K562 (cell line): Measurements from ENCODE around the gene PRSS8. TPM values are rescaled to one million over a fixed set of nuclear protein-coding genes. Genes with fewer than 3 reads are reported as not detected.

Experiments used
- ATAC-seq: fragments of 200-7000 bp; cut with Tn5 transposase; 3 replicates; pipeline ENCODE4 v1.9.1; 2020; ENCODE audit warnings: moderate library complexity
- BruUV-seq: library from RNA; stranded (reverse); fragments of 400-500 nt; replicated peaks from 2 replicates; lab custom pipeline; 2021; lab: Mats Ljungman, UMichigan
- CTCF ChIA-PET: fragments of 300-600 bp; formaldehyde crosslinking; extraction: SDS; loops from one replicate; lab custom pipeline; 2021; ENCODE audit warnings: low intra/inter-chr PET ratio; lab: Yijun Ruan, JAX
- POLR2A ChIA-PET: fragments of 300-600, 350-650 bp; sonication (Branson Sonifier 250); formaldehyde crosslinking; extraction: SDS; loops from one replicate; lab custom pipeline; 2021; ENCODE audit warnings: antibody characterized with exemption, inconsistent platforms; lab: Yijun Ruan, JAX
- DNase-seq, 4 experiments: peaks; one replicate each; pipeline versions ENCODE4 v3.0.0 to v3.0.0-alpha.2; 2011 to 2018; ENCODE audit warnings: low spot score in 3 of 4, mixed read lengths in 3 of 4; ENCODE audit errors: extremely low read depth in 1 of 4
- FAIRE-seq: peaks from 2 replicates; lab custom pipeline; 2011; peaks lifted over from hg19 to GRCh38; lab: Jason Lieb, UNC
- H2AFZ ChIP-seq: 2 replicates; pipeline ENCODE4 v1.6.0; 2011; ENCODE audit warnings: low read depth, low read length, control low read depth, inconsistent platforms
- H3K27ac ChIP-seq: fragments of 200-600 bp; 3 replicates; pipeline ENCODE4 v1.8.0; 2011; ENCODE audit warnings: low read depth, mild to moderate bottlenecking, control low read depth, inconsistent platforms, low read length, moderate library complexity, mixed read lengths; ENCODE audit errors: extremely low read depth
- H3K27me3 ChIP-seq, 2 experiments: fragments of 300-600 bp in 1 of 2; 2 replicates in 1 of 2; 3 replicates in 1 of 2; pipeline versions ENCODE4 v1.6.0 to v1.8.0; 2011; ENCODE audit warnings: inconsistent platforms in 2 of 2, low read length in 2 of 2, mild to moderate bottlenecking in 1 of 2, mixed read lengths in 1 of 2, moderate library complexity in 1 of 2; ENCODE audit not compliant: control insufficient read depth in 2 of 2, insufficient read depth in 2 of 2
- H3K36me3 ChIP-seq: fragments of 300-600 bp; 3 replicates; pipeline ENCODE4 v1.8.0; 2011; ENCODE audit warnings: mild to moderate bottlenecking, low read length, inconsistent platforms; ENCODE audit not compliant: control insufficient read depth, insufficient read depth
- H3K4me1 ChIP-seq, 2 experiments: fragments of 200-600 bp in 1 of 2; replicated peaks in 1 of 2; 2 replicates in 1 of 2; 3 replicates in 1 of 2; pipeline versions ENCODE4 v1.5.1 to v1.8.0; 2011; ENCODE audit warnings: inconsistent platforms in 2 of 2, low read length in 2 of 2, mild to moderate bottlenecking in 1 of 2, mixed read lengths in 1 of 2, moderate library complexity in 1 of 2; ENCODE audit not compliant: control insufficient read depth in 2 of 2, insufficient read depth in 2 of 2
- H3K4me2 ChIP-seq: 2 replicates; pipeline ENCODE4 v1.6.1; 2011; ENCODE audit warnings: low read length, control low read depth, inconsistent platforms, mixed read lengths; ENCODE audit not compliant: insufficient read depth
- H3K4me3 ChIP-seq: fragments of 200-600 bp; sonication (generic), shearing (Covaris generic); 2 replicates; pipeline ENCODE4 v1.5.1; 2016; ENCODE audit warnings: control low read depth, inconsistent platforms
- H3K79me2 ChIP-seq: fragments of 200-600 bp; 3 replicates; pipeline ENCODE4 v1.8.0; 2011; ENCODE audit warnings: low read length, inconsistent platforms; ENCODE audit not compliant: control insufficient read depth, insufficient read depth
- H3K9ac ChIP-seq, 2 experiments: 2 replicates each; pipeline versions ENCODE4 v1.6.0 to v1.6.1; 2011; ENCODE audit warnings: low read depth in 2 of 2, low read length in 2 of 2, control low read depth in 1 of 2, inconsistent platforms in 1 of 2, mild to moderate bottlenecking in 1 of 2, mixed read lengths in 1 of 2; ENCODE audit not compliant: insufficient read depth in 1 of 2
- H3K9me1 ChIP-seq: one replicate; pipeline ENCODE4 v1.6.0; 2011; ENCODE audit warnings: inconsistent platforms, mild to moderate bottlenecking, low read length, moderate library complexity; ENCODE audit not compliant: control insufficient read depth, insufficient read depth
- H3K9me3 ChIP-seq: replicated peaks from 2 replicates; pipeline ENCODE4 v1.5.1; 2011; ENCODE audit warnings: low read depth, low read length, inconsistent platforms; ENCODE audit not compliant: control insufficient read depth, insufficient read depth
- H4K20me1 ChIP-seq: replicated peaks from 2 replicates; pipeline ENCODE4 v1.6.1; 2011; ENCODE audit warnings: low read length, inconsistent platforms, mixed read lengths; ENCODE audit not compliant: control insufficient read depth, insufficient read depth
- BMI1 ChIP-seq: fragments of 150-350 bp; IDR thresholded peaks from 2 replicates; pipeline ENCODE4 v1.6.1; 2014; ENCODE audit warnings: low read length
- FIP1L1 ChIP-seq: fragments of 200-400 bp; formaldehyde crosslinking; IDR thresholded peaks from 2 replicates; pipeline ENCODE4 v1.6.1; 2018; ENCODE audit warnings: mild to moderate bottlenecking, low read depth, low read length; ENCODE audit not compliant: poor library complexity, severe bottlenecking
- FOXP1 ChIP-seq: sonication (generic); formaldehyde crosslinking; IDR thresholded peaks from 2 replicates; pipeline ENCODE4 v1.8.0; 2022; ENCODE audit warnings: mild to moderate bottlenecking, missing genetic modification reagents
- GATAD2A ChIP-seq: fragments of 450-650 bp; IDR thresholded peaks from 2 replicates; pipeline ENCODE4 v1.6.1; 2017
- POLR2G ChIP-seq: fragments of 200-400 bp; formaldehyde crosslinking; IDR thresholded peaks from 2 replicates; pipeline ENCODE4 v1.6.1; 2017; ENCODE audit warnings: low read depth, mild to moderate bottlenecking, antibody characterized with exemption, low read length, moderate library complexity
- PPARD ChIP-seq: fragments of 250-450 bp; sonication (Bioruptor Pico); IDR thresholded peaks from 2 replicates; pipeline ENCODE4 v1.8.0; 2022; ENCODE audit warnings: inconsistent platforms, mild to moderate bottlenecking, moderate library complexity
- SMARCB1 ChIP-seq: IDR thresholded peaks from 2 replicates; pipeline ENCODE4 v1.6.1; 2011; ENCODE audit warnings: improper control_type of control experiment, low read depth; ENCODE audit not compliant: insufficient read length
- TARDBP ChIP-seq: fragments of 450-650 bp; IDR thresholded peaks from 2 replicates; pipeline ENCODE4 v1.6.1; 2016
- ZNF780A ChIP-seq: fragments of 250-450 bp; sonication (Bioruptor Pico); IDR thresholded peaks from 2 replicates; pipeline ENCODE4 v1.5.0; 2021; ENCODE audit warnings: mild to moderate bottlenecking
- WGBS: fragments of 100-300 bp; shearing (Covaris generic); methylation state at CpG from one replicate; pipeline ENCODE4 v1.1.6; 2016; ENCODE audit warnings: low coverage, mixed read lengths; ENCODE audit not compliant: insufficient coverage; ENCODE audit errors: missing lambda C conversion rate; 5-methylcytosine and 5-hydroxymethylcytosine counted together
- in situ Hi-C: fragments of 300-500 bp; cut with MboI; formaldehyde crosslinking; loops from 4 replicates; pipeline ENCODE4 v1.15.0; 2018; ENCODE audit warnings: inconsistent platforms, mixed read lengths
- intact Hi-C: fragments of 100-400 bp; cut with micrococcal nuclease; formaldehyde crosslinking; loops from 2 replicates; pipeline ENCODE4 v1.14.2; 2022
- polyA plus RNA-seq, 8 experiments: library from polyadenylated mRNA; depleted of rRNA in 4 of 8; stranded (reverse) in 5 of 8; unstranded in 3 of 8; fragments of >200 nt; fragmentation: Nextera tagmentation in 2 of 8; fragmentation: Illumina TruSeq in 1 of 8; extraction: Ambion mirVana in 2 of 8; extraction: Trizol in 1 of 8; gene quantifications; 2 replicates each; pipeline versions ENCODE4 v1.2.1 to v1.2.3, GENCODE V29; 2011 to 2014; ENCODE audit warnings: inconsistent platforms in 1 of 8, missing spikeins in 1 of 8
- total RNA-seq, 7 experiments: library from RNA; depleted of rRNA in 6 of 7; stranded (reverse); fragments of >200 nt in 6 of 7; fragmentation: Illumina TruSeq in 2 of 7; extraction: Trizol in 2 of 7; gene quantifications; 2 replicates each; pipeline versions ENCODE4 v1.2.1 to v1.2.3, GENCODE V29; 2011 to 2021; ENCODE audit warnings: low replicate concordance in 1 of 7
- TF ChIP-seq, protein P1 (sequence below): fragments of 250-450 bp; sonication (Bioruptor Pico); IDR thresholded peaks from 2 replicates; pipeline ENCODE4 v1.5.0; 2021; ENCODE audit warnings: mild to moderate bottlenecking, moderate library complexity

PRSS8 gene
- total and polyA plus RNA-seq, 9 of the 15 experiments (the other 6 are each of a cell fraction or from before 2014, with no cell fraction given): 0.25 to 3.9 (median 1.3) TPM; not detected in 1

DNA sequence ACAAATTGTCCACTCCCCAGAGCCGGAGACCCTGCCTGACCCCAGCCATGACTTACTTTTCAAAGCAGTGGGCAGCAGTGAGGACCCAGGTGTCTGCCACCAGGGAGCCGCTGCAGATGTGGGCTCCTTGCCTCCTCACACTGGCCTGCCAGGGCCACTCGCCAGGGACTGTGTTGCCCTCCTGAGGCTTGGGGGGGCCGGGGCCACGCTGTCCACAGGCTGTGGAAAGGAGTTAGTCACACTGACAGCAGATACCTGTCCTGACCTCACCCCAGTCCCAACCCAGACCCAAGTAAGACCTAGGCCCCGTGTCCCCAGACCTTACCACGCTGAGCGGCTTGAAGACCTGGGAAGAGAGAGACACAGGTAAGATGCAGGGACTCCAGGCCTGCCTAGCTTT is 48.0 kb downstream of the PRSS8 start:
- H3K79me2 ChIP-seq: peaks cover 3% of the 10 kb centered on the region
- no peak for FAIRE-seq
- 85% methylated on average over 8 of the region's 8 CpGs for WGBS
- peaks cover 51% of the 10 kb centered on the region; the same call in 2 of the 3 replicates for H3K36me3 ChIP-seq
- CTCF ChIA-PET: no interaction called here
- H3K27ac ChIP-seq: no peak overlapping the region
- no peaks in the 10 kb centered on the region for H3K9me1 ChIP-seq
- no peak overlapping the region for H2AFZ ChIP-seq
- H3K9ac ChIP-seq: peak overlapping the region in 1 of 2 experiments; percentile 74; a peak in 2 of 4 replicates
- in situ Hi-C loops: no loop called here
- peaks cover 0 to 51% of the 10 kb centered on the region in 2 experiments; a peak in 3 of 5 replicates for H3K4me1 ChIP-seq
- H3K9me3 ChIP-seq: no peaks in the 10 kb centered on the region
- peaks cover 2% of the 10 kb centered on the region; the same call in 1 of the 2 replicates for H4K20me1 ChIP-seq
- no peak overlapping the region for H3K4me2 ChIP-seq
- intact Hi-C loops: no loop called here
- ATAC-seq: no peak
- TF ChIP-seq GATAD2A (no peak), POLR2G (0 out of 2 replicates have a peak, but pooled peaks have one; percentile 20)
- H3K4me3 ChIP-seq: no peak overlapping the region
- DNase-seq: no peak
- H3K27me3 ChIP-seq: no peaks in the 10 kb centered on the region
- no TSS peak for BruUV-seq
- POLR2A ChIA-PET: interaction anchor here (0.5 to 1.2 kb wide), 8 partner anchors 8 to 356 kb away, joined by 3 to 5 read pairs (median 4); partner anchors contain the start of genes ZNF646 and ZNF668

DNA sequence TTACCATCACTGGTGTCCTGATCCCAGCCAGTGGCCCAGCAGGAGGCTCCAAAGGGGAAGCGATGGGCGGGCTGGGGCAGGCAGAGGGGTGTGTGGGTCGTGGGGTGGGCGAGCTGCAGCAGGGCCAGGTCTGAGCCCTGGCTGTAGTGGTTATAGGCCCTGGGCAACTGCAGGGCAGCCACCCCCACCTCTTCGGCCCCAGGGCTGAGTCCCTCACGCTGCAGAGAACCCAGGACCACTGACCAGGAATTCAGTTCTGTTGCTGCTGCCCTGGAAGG is 49.0 kb downstream of the PRSS8 start:
- Histone ChIP-seq H3K9me1 (no peaks in the 10 kb centered on the region), H4K20me1 (0 out of 2 replicates have a peak, but pooled peaks cover 5% of the 10 kb centered on the region), H3K27me3 (no peaks in the 10 kb centered on the region), H3K4me2 (no peak overlapping the region), H3K9ac (0 out of 4 replicates have a peak overlapping the region, but pooled peaks of 1 of the 2 experiments have one; percentile 19), H2AFZ (no peak overlapping the region), H3K9me3 (no peaks in the 10 kb centered on the region), H3K79me2 (no peaks in the 10 kb centered on the region), H3K4me1 (peaks cover 0 to 57% of the 10 kb centered on the region in 2 experiments; a peak in 3 of 5 replicates), H3K36me3 (peaks cover 56% of the 10 kb centered on the region; the same call in 2 of the 3 replicates), H3K4me3 (no peak overlapping the region), H3K27ac (no peak overlapping the region)
- TF ChIP-seq TARDBP (no peak), ZNF780A (CRISPR knock-in tag) (no peak), BMI1 (no peak), FIP1L1 (no peak), PPARD (no peak), FOXP1 (no peak), SMARCB1 (no peak)
- TF ChIP-seq, protein P1, sequence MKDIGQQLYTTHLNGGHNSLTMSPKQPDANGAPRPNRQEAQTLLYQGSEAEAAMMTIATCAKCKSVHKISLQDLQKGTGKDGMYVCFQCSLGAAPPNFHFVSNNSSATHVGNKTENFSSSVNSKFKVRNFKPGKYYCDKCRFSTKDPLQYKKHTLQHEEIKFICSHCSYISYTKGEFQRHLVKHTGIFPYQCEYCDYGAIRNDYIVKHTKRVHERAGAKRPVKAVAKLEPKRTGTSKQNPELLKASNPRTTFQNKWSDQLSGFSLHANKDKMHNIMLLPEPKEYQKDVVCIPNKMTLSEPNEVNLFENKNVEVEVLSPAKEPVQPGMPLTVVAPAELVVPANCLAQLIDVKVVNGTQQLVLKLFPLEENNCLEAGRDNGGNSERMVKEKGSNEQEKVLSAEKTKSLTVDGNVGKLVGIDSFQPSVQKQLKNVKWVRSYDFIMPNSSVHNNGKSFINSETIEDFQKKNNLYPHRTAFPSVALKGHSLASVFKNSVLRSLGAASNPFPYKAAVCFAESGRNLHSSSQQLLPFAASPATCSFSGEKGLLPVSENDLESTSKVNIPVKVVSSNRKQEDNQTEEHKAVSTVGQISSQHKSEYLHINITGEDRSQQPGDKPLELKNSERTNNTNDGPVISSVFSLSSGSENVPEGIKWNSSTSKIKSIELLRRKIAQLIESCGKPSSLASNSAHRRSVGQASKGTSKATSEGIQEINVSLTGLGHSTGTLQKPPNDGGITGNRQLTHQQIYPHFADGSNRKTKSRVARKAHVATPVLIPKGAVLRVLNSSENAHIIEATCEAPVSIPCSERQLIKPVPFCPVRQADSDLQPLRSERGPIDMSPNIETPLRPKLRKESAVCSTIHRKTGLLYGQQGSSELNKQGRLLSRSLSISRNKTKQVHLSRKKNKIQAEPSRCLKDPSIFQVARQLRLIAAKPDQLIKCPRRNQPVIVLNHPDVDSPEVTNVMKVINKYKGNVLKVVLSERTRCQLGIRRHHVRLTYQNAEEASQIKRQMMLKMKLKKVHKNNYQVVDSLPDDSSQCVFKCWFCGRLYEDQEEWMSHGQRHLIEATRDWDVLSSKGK (CRISPR knock-in tag): no peak
- 100% methylated on average over 1 of the region's 6 CpGs for WGBS
- FAIRE-seq (no peak), DNase-seq (no peak), ATAC-seq (no peak)
- intact Hi-C loops: no loop called here
- POLR2A ChIA-PET: interaction anchor here (0.6 to 3.4 kb wide), 5 partner anchors 9 to 1160 kb away, joined by 3 to 32 read pairs (median 3); partner anchors contain the start of genes ZNF646 and ZNF668
- BruUV-seq: no TSS peak
- CTCF ChIA-PET: no interaction called here
- in situ Hi-C loops: no loop called here
